Measurements from ENCODE around the gene PKN3.
"Not testable (repeated sequence)": the region's sequence is repeated elsewhere in the genome, so short reads cannot be mapped to it uniquely, and the experiment has no call there.

PKN3 gene

DNA sequence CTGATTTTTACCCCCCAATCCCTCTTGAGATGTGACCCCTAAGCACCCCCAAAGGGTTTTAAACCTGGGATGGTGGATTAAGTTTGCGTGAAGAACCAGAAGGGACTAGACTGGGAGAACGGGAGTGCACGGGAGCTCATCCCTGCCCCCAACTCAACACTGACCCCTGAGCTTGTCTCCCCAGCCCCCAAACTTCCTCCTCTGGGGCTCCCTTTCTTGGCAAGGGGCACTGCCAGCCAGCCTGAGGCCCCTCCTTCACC is 18.3 kb upstream of the PKN3 start:
- H3K9me3 ChIP-seq (ENCODE audit: control insufficient read depth, low read length) = no peaks in the 10 kb centered on the region
- H3K27me3 ChIP-seq (replicated peaks; ENCODE audit: control insufficient read depth, insufficient read depth, low read length) = no peaks in the 10 kb centered on the region
- no peak for DNase-seq (ENCODE audit: low read depth)
- H3K4me1 ChIP-seq (ENCODE audit: control insufficient read depth, insufficient read depth, low read length) = peaks cover 29% of the 10 kb centered on the region
- H3K9ac ChIP-seq (ENCODE audit: low read length) = peak overlapping the region; percentile 91
- H3K4me3 ChIP-seq (ENCODE audit: low read length) = peak overlapping the region; percentile 92
- H3K36me3 ChIP-seq (ENCODE audit: control insufficient read depth, insufficient read depth, low read length, severe bottlenecking) = no peaks in the 10 kb centered on the region

DNA sequence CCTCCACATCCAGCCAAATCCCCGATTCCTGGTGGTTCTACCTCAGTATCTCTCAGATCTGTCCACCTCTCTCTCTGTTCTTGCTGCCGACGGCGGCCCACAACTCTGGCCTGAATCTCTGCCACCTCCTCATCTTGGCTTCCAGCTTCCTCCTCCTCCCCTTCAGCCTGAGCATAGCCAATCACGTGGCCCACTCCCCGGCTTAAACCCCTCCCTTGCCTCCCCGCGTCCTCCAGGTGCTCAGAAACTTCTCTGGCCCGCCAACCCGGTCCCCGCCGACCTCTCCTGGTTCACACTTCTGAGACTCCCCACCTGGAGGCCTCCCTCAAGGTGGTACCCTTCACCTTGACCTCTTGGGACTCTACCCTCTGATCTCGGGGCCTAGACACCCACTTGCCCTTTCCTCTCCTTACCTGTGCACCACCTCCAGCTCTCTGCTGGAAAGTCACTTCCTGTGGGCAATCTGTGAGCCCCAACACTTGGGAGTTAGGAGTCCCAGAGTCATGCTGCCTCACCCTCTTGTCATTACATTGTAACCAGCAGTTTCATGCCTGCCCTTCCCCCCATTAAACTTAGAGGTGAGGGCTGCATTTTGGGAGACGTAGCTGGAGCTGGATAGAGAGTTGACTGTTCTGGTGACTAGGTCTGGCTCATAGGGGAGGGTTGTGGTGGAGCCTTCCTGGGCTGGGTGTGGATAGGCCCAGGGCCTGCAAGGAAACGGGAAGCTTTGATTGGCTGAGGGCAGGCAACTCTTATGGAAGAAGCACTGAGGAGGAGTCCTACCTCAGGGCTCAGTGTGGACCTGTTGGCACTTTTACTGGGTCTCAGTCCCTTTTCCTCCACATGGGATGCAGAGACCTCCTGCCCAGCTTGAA is 17.7 kb upstream of the PKN3 start:
- peak; percentile 73 for DNase-seq (ENCODE audit: low read depth)

DNA sequence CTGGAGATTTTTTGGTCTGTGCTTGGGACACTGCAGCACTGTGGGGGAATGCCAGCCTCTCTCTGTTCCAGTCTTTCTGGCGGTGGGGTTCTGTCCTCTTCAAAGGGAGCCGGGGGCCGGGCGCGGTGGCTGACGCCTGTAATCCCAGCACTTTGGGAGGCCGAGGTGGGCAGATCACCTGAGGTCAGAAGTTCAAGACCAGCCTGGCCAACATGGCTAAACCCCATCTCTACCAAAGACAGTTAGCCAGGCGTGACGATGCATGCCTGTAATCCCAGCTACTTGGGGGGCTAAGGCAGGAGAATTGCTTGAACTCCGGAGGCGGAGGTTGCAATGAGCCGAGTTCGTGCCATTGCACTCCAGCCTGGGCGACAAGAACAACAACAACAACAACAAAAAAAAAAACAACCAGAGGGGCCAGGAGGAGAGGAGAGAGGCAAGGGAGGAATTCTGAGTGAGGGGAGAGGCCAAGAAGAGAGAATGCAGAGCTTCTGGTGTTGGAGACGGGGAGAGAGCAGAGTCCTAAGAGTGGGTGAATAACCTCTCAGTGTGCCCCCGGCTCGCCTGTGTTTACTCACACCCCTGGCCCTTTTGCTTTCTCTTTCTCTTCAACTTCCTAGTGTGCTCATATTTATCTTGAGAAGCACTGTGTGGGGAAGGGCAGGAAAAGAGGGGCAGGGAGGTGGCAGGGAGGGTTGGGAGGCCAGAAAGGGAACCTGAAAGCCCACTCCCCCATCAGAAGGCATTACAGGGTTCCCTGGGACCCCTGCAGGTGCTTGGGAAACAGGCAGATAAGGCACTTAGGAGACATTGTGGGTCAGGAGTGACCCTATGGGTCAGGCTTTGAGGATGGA is 16.4 kb upstream of the PKN3 start:
- Histone ChIP-seq H3K27me3 (replicated peaks; ENCODE audit: control insufficient read depth, insufficient read depth, low read length) (no peaks in the 10 kb centered on the region), H3K36me3 (ENCODE audit: control insufficient read depth, insufficient read depth, low read length, severe bottlenecking) (no peaks in the 10 kb centered on the region), H3K4me1 (ENCODE audit: control insufficient read depth, insufficient read depth, low read length) (peaks cover 31% of the 10 kb centered on the region), H3K4me3 (ENCODE audit: low read length) (no peak overlapping the region), H3K9ac (ENCODE audit: low read length) (no peak overlapping the region), H3K9me3 (ENCODE audit: control insufficient read depth, low read length) (no peaks in the 10 kb centered on the region)
- no peak for DNase-seq (ENCODE audit: low read depth)

More for the DNA sequence above, 17.7 kb upstream of the PKN3 start:
- no peaks in the 10 kb centered on the region for H3K27me3 ChIP-seq (replicated peaks; ENCODE audit: control insufficient read depth, insufficient read depth, low read length)
- H3K36me3 ChIP-seq (ENCODE audit: control insufficient read depth, insufficient read depth, low read length, severe bottlenecking) = no peaks in the 10 kb centered on the region
- peak overlapping the region; percentile 92 for H3K4me3 ChIP-seq (ENCODE audit: low read length)
- H3K9me3 ChIP-seq (ENCODE audit: control insufficient read depth, low read length) = no peaks in the 10 kb centered on the region
- peaks cover 29% of the 10 kb centered on the region for H3K4me1 ChIP-seq (ENCODE audit: control insufficient read depth, insufficient read depth, low read length)
- H3K9ac ChIP-seq (ENCODE audit: low read length) = peak overlapping the region; percentile 91

GRCh38 chr9:128687453-128687852 is 14.8 kb upstream of the PKN3 start:
- H3K27me3 ChIP-seq (replicated peaks; ENCODE audit: control insufficient read depth, insufficient read depth, low read length) = no peaks in the 10 kb centered on the region
- no peak overlapping the region for H3K4me3 ChIP-seq (ENCODE audit: low read length)
- H3K36me3 ChIP-seq (ENCODE audit: control insufficient read depth, insufficient read depth, low read length, severe bottlenecking) = peaks cover 13% of the 10 kb centered on the region
- peaks cover 39% of the 10 kb centered on the region for H3K4me1 ChIP-seq (ENCODE audit: control insufficient read depth, insufficient read depth, low read length)
- no peak for DNase-seq (ENCODE audit: low read depth)
- no peak overlapping the region for H3K9ac ChIP-seq (ENCODE audit: low read length)
- H3K9me3 ChIP-seq (ENCODE audit: control insufficient read depth, low read length) = no peaks in the 10 kb centered on the region

DNA sequence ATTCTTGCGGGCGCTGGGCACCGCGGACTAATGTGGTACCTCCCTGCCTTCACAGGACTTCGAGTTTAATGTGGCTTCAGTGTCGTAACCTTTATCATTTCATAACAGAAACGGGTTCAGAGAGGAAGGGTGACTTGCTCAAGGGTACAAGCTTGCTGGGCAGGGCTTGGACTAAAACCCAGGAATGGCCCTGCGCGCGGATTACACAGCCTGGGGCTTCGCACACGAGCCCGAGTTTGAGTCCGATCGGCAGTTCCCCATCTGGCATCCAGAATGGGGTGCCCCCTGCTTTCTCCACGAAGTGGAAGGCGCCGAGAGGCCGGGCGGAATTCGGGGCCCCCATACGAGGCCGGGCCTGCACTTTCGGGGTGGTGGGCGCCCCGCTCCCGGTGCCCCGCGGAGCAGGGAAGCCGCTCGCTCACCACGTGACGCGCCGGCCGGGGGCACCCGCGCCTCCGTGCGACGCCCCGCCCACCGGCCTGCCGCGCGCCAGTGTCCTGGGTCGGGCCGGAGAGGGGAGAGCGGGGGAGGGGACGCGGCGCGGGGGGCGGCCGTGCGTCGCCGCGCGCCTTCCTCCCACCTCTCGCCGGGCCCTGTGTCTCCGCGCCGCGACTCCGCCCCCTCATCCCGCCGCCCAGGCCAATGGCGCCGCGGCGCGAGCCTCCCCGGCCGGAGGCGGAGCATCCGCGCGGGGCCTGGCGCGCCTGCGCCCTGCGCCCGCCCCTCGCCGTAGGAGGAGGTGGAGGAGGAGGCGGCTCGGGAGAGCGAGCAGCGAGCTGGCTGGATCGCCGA is 13.6 kb upstream of the PKN3 start, which contains the start of gene SET:
TSS of gene SET (plus strand) at position 722 of the 792 bp plus-strand sequence. CDS start 361 bp downstream, outside the sequence.
- Histone ChIP-seq H3K36me3 (ENCODE audit: control insufficient read depth, insufficient read depth, low read length, severe bottlenecking) (peaks cover 26% of the 10 kb centered on the region), H3K4me1 (ENCODE audit: control insufficient read depth, insufficient read depth, low read length) (peaks cover 31% of the 10 kb centered on the region), H3K9ac (ENCODE audit: low read length) (peak within 1 kb of the TSS; percentile 92), H3K4me3 (ENCODE audit: low read length) (peak within 1 kb of the TSS; percentile 95), H3K9me3 (ENCODE audit: control insufficient read depth, low read length) (no peaks in the 10 kb centered on the region), H3K27me3 (replicated peaks; ENCODE audit: control insufficient read depth, insufficient read depth, low read length) (no peaks in the 10 kb centered on the region)
- peak; percentile 98 for DNase-seq (ENCODE audit: low read depth)

DNA sequence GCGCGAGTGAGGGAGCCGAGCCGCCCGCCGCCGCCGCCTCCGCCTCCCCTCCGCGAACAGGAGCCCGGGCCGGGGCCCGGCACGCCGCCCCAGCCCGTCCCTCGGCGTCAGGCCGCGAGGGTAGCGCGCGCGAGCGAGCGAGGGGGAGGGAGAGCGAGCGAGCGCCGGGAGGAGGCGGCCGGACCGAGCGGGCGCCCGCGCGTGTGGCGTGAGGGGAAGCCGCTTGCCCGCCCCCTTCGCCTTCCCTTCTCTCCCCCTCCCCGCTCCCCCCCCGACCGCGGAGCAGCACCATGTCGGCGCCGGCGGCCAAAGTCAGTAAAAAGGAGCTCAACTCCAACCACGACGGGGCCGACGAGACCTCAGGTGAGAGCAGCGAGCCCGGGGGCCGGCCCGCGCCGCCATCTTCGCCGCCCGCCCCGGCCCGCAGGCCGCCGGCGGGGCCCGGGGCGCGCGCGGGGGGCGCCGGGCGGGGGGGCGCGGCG is 13.0 kb upstream of the PKN3 start:
- Histone ChIP-seq H3K4me1 (ENCODE audit: control insufficient read depth, insufficient read depth, low read length) (peaks cover 24% of the 10 kb centered on the region), H3K9ac (ENCODE audit: low read length) (peak overlapping the region; percentile 80), H3K36me3 (ENCODE audit: control insufficient read depth, insufficient read depth, low read length, severe bottlenecking) (peaks cover 32% of the 10 kb centered on the region), H3K9me3 (ENCODE audit: control insufficient read depth, low read length) (no peaks in the 10 kb centered on the region), H3K4me3 (ENCODE audit: low read length) (peak overlapping the region; percentile 73), H3K27me3 (replicated peaks; ENCODE audit: control insufficient read depth, insufficient read depth, low read length) (no peaks in the 10 kb centered on the region)
- no peak for DNase-seq (ENCODE audit: low read depth)

DNA sequence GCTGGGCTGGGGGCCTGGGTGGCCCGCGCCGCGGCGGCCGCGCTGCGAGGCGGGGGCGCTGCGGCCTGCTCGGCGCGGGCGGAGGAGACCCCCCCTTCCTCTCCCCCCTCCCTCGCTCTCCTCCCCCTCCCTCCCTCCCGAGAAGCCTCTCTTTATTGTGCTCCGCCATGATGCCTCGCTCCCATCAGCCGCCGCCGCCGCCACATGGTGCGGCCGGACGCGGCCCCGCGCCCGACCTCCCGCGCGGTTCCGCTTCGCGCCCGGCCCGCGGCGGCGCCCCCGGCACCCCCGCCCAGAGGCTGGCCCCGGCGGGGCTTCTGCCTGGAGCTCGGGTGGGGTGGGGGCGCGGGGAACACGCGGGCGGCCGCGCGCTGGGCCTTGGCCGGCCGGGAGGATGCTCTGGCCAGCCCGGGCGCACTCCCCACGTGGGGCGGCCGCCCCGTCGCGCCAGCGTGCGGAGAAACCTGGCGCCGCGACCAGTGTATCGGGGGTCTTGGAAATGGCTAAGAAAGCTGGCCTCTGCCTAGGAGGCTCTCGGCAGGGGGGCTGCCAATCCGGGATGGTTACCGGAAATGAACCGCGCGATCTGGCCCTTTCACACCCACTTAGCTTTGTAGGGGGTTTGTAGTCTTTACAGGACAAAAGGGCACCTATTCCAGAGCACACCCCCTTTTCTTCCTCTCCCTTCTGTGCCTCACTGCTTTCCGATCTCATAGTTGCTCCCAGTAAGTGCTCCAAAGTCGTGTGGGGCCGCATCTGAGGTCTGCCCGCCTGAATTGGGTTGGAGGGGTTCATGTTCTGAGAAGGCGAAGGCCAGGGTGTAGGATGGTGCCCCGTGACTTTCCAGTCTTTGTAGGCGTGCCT is 12.3 kb upstream of the PKN3 start:
- Histone ChIP-seq H3K4me3 (ENCODE audit: low read length) (peak overlapping the region; percentile 95), H3K9ac (ENCODE audit: low read length) (peak overlapping the region; percentile 91), H3K36me3 (ENCODE audit: control insufficient read depth, insufficient read depth, low read length, severe bottlenecking) (peaks cover 36% of the 10 kb centered on the region), H3K27me3 (replicated peaks; ENCODE audit: control insufficient read depth, insufficient read depth, low read length) (no peaks in the 10 kb centered on the region), H3K9me3 (ENCODE audit: control insufficient read depth, low read length) (no peaks in the 10 kb centered on the region), H3K4me1 (ENCODE audit: control insufficient read depth, insufficient read depth, low read length) (peaks cover 17% of the 10 kb centered on the region)
- peak; percentile 77 for DNase-seq (ENCODE audit: low read depth)

DNA sequence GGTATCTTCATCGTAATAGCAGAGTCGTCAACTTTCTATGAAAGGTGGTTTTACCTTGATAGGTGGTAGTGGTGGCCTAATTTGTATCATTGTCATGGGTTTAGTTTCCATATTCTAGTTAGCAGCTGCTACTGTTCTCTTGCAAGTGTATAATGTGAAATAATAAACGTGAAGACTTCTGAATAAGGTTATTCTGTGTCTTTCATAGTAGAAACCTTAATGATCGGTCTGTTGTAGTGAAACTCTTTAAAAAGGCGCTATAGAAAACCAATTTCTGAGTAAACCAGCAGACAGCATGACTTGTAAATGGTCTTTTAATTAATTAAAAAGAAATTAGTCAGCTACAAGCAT is 11.6 kb upstream of the PKN3 start:
- peaks cover 40% of the 10 kb centered on the region for H3K36me3 ChIP-seq (ENCODE audit: control insufficient read depth, insufficient read depth, low read length, severe bottlenecking)
- H3K9ac ChIP-seq (ENCODE audit: low read length) = peak overlapping the region; percentile 91
- no peaks in the 10 kb centered on the region for H3K9me3 ChIP-seq (ENCODE audit: control insufficient read depth, low read length)
- H3K4me3 ChIP-seq (ENCODE audit: low read length) = peak overlapping the region; percentile 95
- H3K27me3 ChIP-seq (replicated peaks; ENCODE audit: control insufficient read depth, insufficient read depth, low read length) = no peaks in the 10 kb centered on the region
- DNase-seq (ENCODE audit: low read depth) = no peak
- peaks cover 16% of the 10 kb centered on the region for H3K4me1 ChIP-seq (ENCODE audit: control insufficient read depth, insufficient read depth, low read length)

DNA sequence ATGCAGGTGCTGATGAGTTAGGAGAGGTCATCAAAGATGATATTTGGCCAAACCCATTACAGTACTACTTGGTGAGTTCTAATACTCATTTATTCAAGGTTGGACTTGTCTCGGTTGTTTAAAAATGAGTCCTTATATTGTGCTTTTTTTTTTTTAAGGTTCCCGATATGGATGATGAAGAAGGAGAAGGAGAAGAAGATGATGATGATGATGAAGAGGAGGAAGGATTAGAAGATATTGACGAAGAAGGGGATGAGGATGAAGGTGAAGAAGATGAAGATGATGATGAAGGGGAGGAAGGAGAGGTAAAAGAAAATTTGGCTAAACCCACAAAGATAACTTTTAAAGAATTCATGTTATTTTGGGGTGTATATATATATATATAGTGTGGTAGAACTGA is 8.6 kb upstream of the PKN3 start:
- not testable (repeated sequence) for H3K27me3 ChIP-seq (replicated peaks; ENCODE audit: control insufficient read depth, insufficient read depth, low read length); H3K4me3 ChIP-seq (ENCODE audit: low read length); H3K9ac ChIP-seq (ENCODE audit: low read length); DNase-seq (ENCODE audit: low read depth); H3K9me3 ChIP-seq (ENCODE audit: control insufficient read depth, low read length)
- Histone ChIP-seq H3K36me3 (ENCODE audit: control insufficient read depth, insufficient read depth, low read length, severe bottlenecking) (peaks cover 56% of the 10 kb centered on the region), H3K4me1 (ENCODE audit: control insufficient read depth, insufficient read depth, low read length) (peaks cover 14% of the 10 kb centered on the region)

DNA sequence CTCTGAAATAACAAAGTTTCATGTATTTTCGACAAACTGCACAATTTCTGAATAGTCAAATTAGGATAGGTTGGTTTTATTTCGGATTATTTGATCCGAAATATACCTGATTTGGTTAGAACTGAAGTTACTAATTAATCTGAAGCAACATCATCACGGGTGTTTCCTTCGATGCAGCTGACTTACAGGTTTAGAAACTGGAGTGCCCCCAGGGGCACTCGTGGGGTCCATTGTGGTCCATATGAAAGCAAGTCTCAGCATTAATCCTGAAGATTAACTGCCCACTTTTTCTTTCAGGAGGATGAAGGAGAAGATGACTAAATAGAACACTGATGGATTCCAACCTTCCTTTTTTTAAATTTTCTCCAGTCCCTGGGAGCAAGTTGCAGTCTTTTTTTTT is 8.0 kb upstream of the PKN3 start:
- Histone ChIP-seq H3K9ac (ENCODE audit: low read length) (no peak overlapping the region), H3K4me3 (ENCODE audit: low read length) (no peak overlapping the region), H3K36me3 (ENCODE audit: control insufficient read depth, insufficient read depth, low read length, severe bottlenecking) (peaks cover 56% of the 10 kb centered on the region), H3K9me3 (ENCODE audit: control insufficient read depth, low read length) (no peaks in the 10 kb centered on the region), H3K4me1 (ENCODE audit: control insufficient read depth, insufficient read depth, low read length) (peaks cover 14% of the 10 kb centered on the region), H3K27me3 (replicated peaks; ENCODE audit: control insufficient read depth, insufficient read depth, low read length) (no peaks in the 10 kb centered on the region)
- DNase-seq (ENCODE audit: low read depth) = no peak

Measured in adipocyte (in vitro differentiated cells).